IMR-90 (cell line): ENCODE results near the gene STT3A. TPM values are rescaled to one million over a fixed set of nuclear protein-coding genes. Genes with fewer than 3 reads are reported as not detected.
A peak's percentile ranks its signal among the peaks of the same experiment; 100 is the strongest.

ENCODE experiments used
- ATAC-seq: fragments of 200-7000 bp; cut with Tn5 transposase; 2 replicates; pipeline ENCODE4 v1.9.1; 2020; ENCODE audit warnings: low read depth, mild to moderate bottlenecking, moderate library complexity
- BruUV-seq: library from RNA; stranded (reverse); fragments of 400-500 nt; replicated peaks from 2 replicates; lab custom pipeline; 2021; lab: Mats Ljungman, UMichigan
- CTCF ChIA-PET: fragments of 300-600 bp; formaldehyde crosslinking; extraction: SDS; loops from one replicate; lab custom pipeline; 2021; ENCODE audit warnings: antibody characterized with exemption; lab: Yijun Ruan, JAX
- POLR2A ChIA-PET: fragments of 300-600 bp; sonication (Branson Sonifier 250); formaldehyde crosslinking; loops from one replicate; lab custom pipeline; 2022; ENCODE audit warnings: antibody characterized with exemption; ENCODE audit not compliant: unreplicated experiment; lab: Charles Lee
- DNase-seq: peaks from one replicate; pipeline ENCODE4 v3.0.0; 2013
- H2AFZ ChIP-seq: replicated peaks from 2 replicates; pipeline ENCODE3; 2013; ENCODE audit warnings: low read length, mild to moderate bottlenecking; ENCODE audit not compliant: poor library complexity
- H2AK5ac ChIP-seq: 2 replicates; pipeline ENCODE4 v1.6.1; 2013; ENCODE audit warnings: low read depth, low read length, inconsistent platforms
- H2AK9ac ChIP-seq: replicated peaks from 2 replicates; pipeline ENCODE3; 2013; ENCODE audit warnings: mild to moderate bottlenecking, low read depth, low read length, moderate library complexity; ENCODE audit not compliant: poor library complexity
- H2BK120ac ChIP-seq: 2 replicates; pipeline ENCODE4 v1.6.1; 2013; ENCODE audit warnings: low read depth, low read length, inconsistent platforms
- H2BK15ac ChIP-seq: 3 replicates; pipeline ENCODE4 v1.6.1; 2013; ENCODE audit warnings: low read depth, low read length, inconsistent platforms
- H2BK20ac ChIP-seq: 2 replicates; pipeline ENCODE4 v1.6.1; 2013; ENCODE audit warnings: low read depth, mild to moderate bottlenecking, inconsistent platforms, low read length, moderate library complexity
- H2BK5ac ChIP-seq: 2 replicates; pipeline ENCODE4 v1.6.1; 2013; ENCODE audit warnings: mild to moderate bottlenecking, low read depth, low read length, inconsistent platforms; ENCODE audit not compliant: poor library complexity, severe bottlenecking
- H3K14ac ChIP-seq: replicated peaks from 2 replicates; pipeline ENCODE4 v1.6.1; 2013; ENCODE audit warnings: low read depth, low read length, inconsistent platforms
- H3K18ac ChIP-seq: 2 replicates; pipeline ENCODE4 v1.6.1; 2013; ENCODE audit warnings: low read depth, low read length, control low read depth
- H3K23ac ChIP-seq: 2 replicates; pipeline ENCODE4 v1.6.1; 2013; ENCODE audit warnings: low read depth, low read length, inconsistent platforms
- H3K27ac ChIP-seq: 2 replicates; pipeline ENCODE4 v1.5.1; 2013; ENCODE audit warnings: mild to moderate bottlenecking, control low read depth, low read length; ENCODE audit not compliant: insufficient read depth
- H3K27me3 ChIP-seq: 2 replicates; pipeline ENCODE4 v1.6.1; 2013; ENCODE audit warnings: low read length; ENCODE audit not compliant: control insufficient read depth, insufficient read depth
- H3K36me3 ChIP-seq: 2 replicates; pipeline ENCODE4 v1.6.1; 2013; ENCODE audit warnings: low read length, mixed read lengths; ENCODE audit not compliant: control insufficient read depth, insufficient read depth
- H3K4ac ChIP-seq: 2 replicates; pipeline ENCODE4 v1.6.1; 2013; ENCODE audit warnings: low read depth, low read length, inconsistent platforms
- H3K4me1 ChIP-seq: 2 replicates; pipeline ENCODE4 v1.6.1; 2013; ENCODE audit warnings: low read length, mixed read lengths; ENCODE audit not compliant: control insufficient read depth, insufficient read depth
- H3K4me2 ChIP-seq: 2 replicates; pipeline ENCODE4 v1.6.1; 2013; ENCODE audit warnings: low read depth, mild to moderate bottlenecking, control low read depth, low read length, moderate library complexity
- H3K4me3 ChIP-seq: 2 replicates; pipeline ENCODE4 v1.5.1; 2013; ENCODE audit warnings: low read depth, mild to moderate bottlenecking, control low read depth, low read length, moderate library complexity; ENCODE audit not compliant: insufficient read depth
- H3K56ac ChIP-seq: 2 replicates; pipeline ENCODE4 v1.6.1; 2013; ENCODE audit warnings: low read length, inconsistent platforms; ENCODE audit not compliant: insufficient read depth; ENCODE audit errors: extremely low read depth
- H3K79me1 ChIP-seq, 2 experiments: 2 replicates each; pipeline ENCODE4 v1.6.1; 2013; ENCODE audit warnings: low read length in 2 of 2, inconsistent platforms in 1 of 2, low read depth in 1 of 2
- H3K9ac ChIP-seq: 2 replicates; pipeline ENCODE4 v1.6.1; 2013; ENCODE audit warnings: low read depth, low read length, control low read depth
- H3K9me1 ChIP-seq: 2 replicates; pipeline ENCODE4 v1.6.1; 2013; ENCODE audit warnings: low read length, inconsistent platforms; ENCODE audit not compliant: insufficient read depth
- H3K9me3 ChIP-seq: 2 replicates; pipeline ENCODE4 v1.6.1; 2013; ENCODE audit warnings: low read length; ENCODE audit not compliant: control insufficient read depth, insufficient read depth
- H4K20me1 ChIP-seq: 2 replicates; pipeline ENCODE4 v1.6.1; 2013; ENCODE audit warnings: low read length, inconsistent platforms; ENCODE audit not compliant: insufficient read depth
- H4K5ac ChIP-seq: 2 replicates; pipeline ENCODE4 v1.6.1; 2013; ENCODE audit warnings: mild to moderate bottlenecking, low read depth, low read length, control low read depth
- H4K8ac ChIP-seq, 2 experiments: 2 replicates each; pipeline ENCODE4 v1.6.1; 2013; ENCODE audit warnings: low read depth in 2 of 2, low read length in 2 of 2, control low read depth in 1 of 2, inconsistent platforms in 1 of 2
- H4K91ac ChIP-seq: 2 replicates; pipeline ENCODE4 v1.6.1; 2013; ENCODE audit warnings: low read depth, low read length, inconsistent platforms; ENCODE audit not compliant: insufficient read depth
- BHLHE40 ChIP-seq: fragments of 150-350 bp; IDR thresholded peaks from 2 replicates; pipeline ENCODE4 v1.6.1; 2016; ENCODE audit warnings: mild to moderate bottlenecking, low read depth, low read length
- CHD1 ChIP-seq: IDR thresholded peaks from 2 replicates; pipeline ENCODE4 v1.6.1; 2012; ENCODE audit warnings: low read depth, low read length, improper control_type of control experiment
- CTCF ChIP-seq: conservative IDR thresholded peaks from 2 replicates; pipeline ENCODE4 v1.5.1; 2012; ENCODE audit warnings: mild to moderate bottlenecking, low read depth, low read length, improper control_type of control experiment
- FOS ChIP-seq: fragments of 150-350 bp; IDR thresholded peaks from 2 replicates; pipeline ENCODE4 v1.6.1; 2016; ENCODE audit warnings: low read depth, low read length
- MAFK ChIP-seq: IDR thresholded peaks from 2 replicates; pipeline ENCODE4 v1.6.1; 2012; ENCODE audit warnings: low read depth, low read length, improper control_type of control experiment
- MAZ ChIP-seq: IDR thresholded peaks from 2 replicates; pipeline ENCODE4 v1.6.1; 2012; ENCODE audit warnings: low read depth, mild to moderate bottlenecking, low read length, improper control_type of control experiment, moderate library complexity, borderline replicate concordance
- MXI1 ChIP-seq: IDR thresholded peaks from 2 replicates; pipeline ENCODE4 v1.6.1; 2012; ENCODE audit warnings: low read depth, mild to moderate bottlenecking, low read length, moderate library complexity, borderline replicate concordance
- NFE2L2 ChIP-seq: fragments of 150-350 bp; IDR thresholded peaks from 2 replicates; pipeline ENCODE4 v1.6.1; 2016; ENCODE audit warnings: low read depth, mild to moderate bottlenecking, low read length
- POLR2A ChIP-seq: IDR thresholded peaks from 2 replicates; pipeline ENCODE4 v1.6.1; 2012; ENCODE audit warnings: mild to moderate bottlenecking, low read depth, low read length
- RAD21 ChIP-seq: IDR thresholded peaks from 2 replicates; pipeline ENCODE4 v1.6.1; 2012; ENCODE audit warnings: low read length, improper control_type of control experiment
- RCOR1 ChIP-seq: IDR thresholded peaks from 2 replicates; pipeline ENCODE4 v1.6.1; 2012; ENCODE audit warnings: mild to moderate bottlenecking, low read length, improper control_type of control experiment; ENCODE audit not compliant: insufficient replicate concordance
- SMC3 ChIP-seq: fragments of 150-350 bp; IDR thresholded peaks from 2 replicates; pipeline ENCODE4 v1.6.1; 2016; ENCODE audit warnings: low read depth, mild to moderate bottlenecking, antibody characterized with exemption, low read length, moderate library complexity
- WGBS, 2 experiments: methylation state at CpG; one replicate each; pipeline versions ENCODE4 v1.1.5 to v1.1.7; 2013; ENCODE audit warnings: missing lambda C conversion rate in 2 of 2; ENCODE audit not compliant: insufficient read length in 1 of 2; ENCODE audit errors: extremely low coverage in 2 of 2; 5-methylcytosine and 5-hydroxymethylcytosine counted together
- dilution Hi-C: fragments of 300-500 bp; cut with HindIII; formaldehyde crosslinking; loops from one replicate; pipeline ENCODE4 v1.14.3; 2018; ENCODE audit warnings: low sequenced_read_pairs; ENCODE audit not compliant: unreplicated experiment
- in situ Hi-C: fragments of 300-500 bp; cut with MboI; formaldehyde crosslinking; loops from 3 replicates; pipeline ENCODE4 v1.14.3; 2019; ENCODE audit warnings: low sequenced_read_pairs, inconsistent platforms, mixed read lengths
- intact Hi-C: fragments of 100-400 bp; cut with micrococcal nuclease; formaldehyde crosslinking; loops from 2 replicates; pipeline ENCODE4 v1.10.0; 2022
- polyA plus RNA-seq, 3 experiments: library from polyadenylated mRNA; depleted of rRNA; stranded (reverse); fragments of >200 nt; gene quantifications; 2 replicates each; pipeline ENCODE4 v1.2.3, GENCODE V29; 2012; ENCODE audit warnings: low replicate concordance in 1 of 3
- total RNA-seq: library from RNA; depleted of rRNA; stranded (reverse); fragments of >200 nt; gene quantifications from 2 replicates; pipeline ENCODE4 v1.2.3, GENCODE V29; 2012
- TF ChIP-seq, protein P1 (sequence below): fragments of 150-350 bp; IDR thresholded peaks from 2 replicates; pipeline ENCODE4 v1.6.1; 2016; ENCODE audit warnings: low read depth, mild to moderate bottlenecking, low read length, moderate library complexity, borderline replicate concordance

Gene STT3A
- total and polyA plus RNA-seq, 2 of the 4 experiments (the other 2 are of a cell fraction), result 180 to 387 TPM

DNA sequence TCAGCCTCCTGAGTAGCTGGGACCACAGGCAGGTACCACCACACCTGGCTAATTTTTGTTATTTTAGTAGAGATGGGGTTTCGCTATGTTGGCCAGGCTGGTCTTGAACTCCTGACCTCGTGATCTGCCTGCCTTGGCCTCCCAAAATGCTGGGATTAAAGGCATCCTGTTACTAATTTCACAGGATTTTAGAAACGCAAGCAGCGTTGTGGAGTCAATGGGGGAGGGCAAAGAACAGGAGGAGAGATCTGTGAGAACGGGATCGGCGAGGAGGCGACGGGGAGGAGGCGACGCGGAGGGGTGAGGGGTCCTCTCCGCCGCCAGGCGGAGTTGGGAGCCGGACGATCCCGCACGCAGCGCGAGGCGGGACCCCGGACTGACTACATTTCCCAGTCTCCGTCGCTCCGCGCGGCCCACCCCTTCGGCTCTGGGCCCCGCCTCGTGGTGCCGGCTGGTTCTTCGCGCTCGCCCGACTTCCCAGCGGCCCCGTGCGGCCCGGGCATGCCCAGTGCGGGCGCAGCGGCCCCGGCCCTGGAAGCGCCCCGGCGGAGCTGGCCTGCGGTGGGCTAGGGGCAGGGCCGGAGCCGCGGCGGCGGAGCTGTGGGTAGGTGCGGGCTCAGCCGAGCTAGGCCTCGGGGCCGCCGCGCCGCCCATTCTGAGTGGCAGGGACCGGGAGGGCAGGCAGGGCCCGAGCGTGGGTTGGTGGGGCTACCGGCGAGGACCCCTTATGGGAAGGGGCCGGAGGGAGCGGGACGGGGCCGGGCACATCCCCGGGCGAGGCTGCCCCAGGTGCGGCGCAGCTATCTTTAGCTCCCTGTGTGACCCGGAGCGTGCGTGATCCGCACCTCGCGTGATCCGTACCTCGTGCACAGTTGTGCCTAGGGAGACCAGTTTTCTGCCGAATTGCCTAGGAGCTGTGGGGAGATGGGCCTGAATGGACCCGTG is 23.4 kb upstream of the STT3A start, which contains the start of gene EI24:
TSS of gene EI24 (plus strand) at position 508 of the 945 bp plus-strand sequence. CDS start 3,051 bp downstream, outside the sequence.
- H4K5ac ChIP-seq, result peak within 1 kb of the TSS; percentile 92
- peak within 1 kb of the TSS; percentile 95 for H3K4ac ChIP-seq
- peak within 1 kb of the TSS; percentile 76 for H3K27ac ChIP-seq
- H3K23ac ChIP-seq, result peak within 1 kb of the TSS; percentile 93
- H2BK20ac ChIP-seq, result no peak within 1 kb of the TSS
- peak; percentile 98 for ATAC-seq
- in situ Hi-C loops (no loop called here), dilution Hi-C loops (no loop called here), intact Hi-C loops (loop anchor here (1.0 to 10.0 kb wide), 4 partner anchors 52 to 604 kb away; no protein-coding TSS in a partner anchor)
- ChIA-PET POLR2A (interaction anchor here (1.0 kb wide), 2 partner anchors 13 to 23 kb away, joined by 3 to 6 read pairs; no protein-coding TSS in a partner anchor), CTCF (interaction anchor here (0.6 to 1.0 kb wide), 2 partner anchors 13 to 56 kb away, joined by 3 read pairs; no protein-coding TSS in a partner anchor)
- H2BK15ac ChIP-seq, result peak within 1 kb of the TSS; percentile 88; the same call in 1 of the 3 replicates
- BruUV-seq, result no TSS peak
- peaks cover 5% of the 10 kb centered on the region for H3K9me1 ChIP-seq
- H3K9me3 ChIP-seq, result no peaks in the 10 kb centered on the region
- H3K4me3 ChIP-seq, result peak within 1 kb of the TSS; percentile 99
- peak within 1 kb of the TSS; percentile 99 for H3K4me2 ChIP-seq
- H3K4me1 ChIP-seq, result peaks cover 12% of the 10 kb centered on the region
- peaks cover 15 to 22% of the 10 kb centered on the region in 2 experiments for H3K79me1 ChIP-seq
- H3K56ac ChIP-seq, result peak within 1 kb of the TSS; percentile 73
- peak within 1 kb of the TSS; percentile 42; the same call in 1 of the 2 replicates for H2BK120ac ChIP-seq
- H3K27me3 ChIP-seq, result no peaks in the 10 kb centered on the region; the same call in 1 of the 2 replicates
- H4K91ac ChIP-seq, result peak within 1 kb of the TSS; percentile 77
- H2AK9ac ChIP-seq, result peak within 1 kb of the TSS; percentile 91
- peak within 1 kb of the TSS; percentile 96 for H3K14ac ChIP-seq
- H2BK5ac ChIP-seq, result peak within 1 kb of the TSS; percentile 88
- H3K36me3 ChIP-seq, result peaks cover 4% of the 10 kb centered on the region; the same call in 1 of the 2 replicates
- 0% methylated on average over 40 of the region's 83 CpGs; no CpG with 5 or more reads in 1 of the 2 experiments for WGBS, 2 experiments
- H2AFZ ChIP-seq, result peak within 1 kb of the TSS; percentile 97
- no peaks in the 10 kb centered on the region for H4K20me1 ChIP-seq
- H2AK5ac ChIP-seq, result peak within 1 kb of the TSS; percentile 75
- H3K9ac ChIP-seq, result peak within 1 kb of the TSS; percentile 98
- H3K18ac ChIP-seq, result peak within 1 kb of the TSS; percentile 79
- H4K8ac ChIP-seq, result peak within 1 kb of the TSS; percentile 83 to 97
- peak; percentile 90 for DNase-seq
- TF ChIP-seq, protein P1, sequence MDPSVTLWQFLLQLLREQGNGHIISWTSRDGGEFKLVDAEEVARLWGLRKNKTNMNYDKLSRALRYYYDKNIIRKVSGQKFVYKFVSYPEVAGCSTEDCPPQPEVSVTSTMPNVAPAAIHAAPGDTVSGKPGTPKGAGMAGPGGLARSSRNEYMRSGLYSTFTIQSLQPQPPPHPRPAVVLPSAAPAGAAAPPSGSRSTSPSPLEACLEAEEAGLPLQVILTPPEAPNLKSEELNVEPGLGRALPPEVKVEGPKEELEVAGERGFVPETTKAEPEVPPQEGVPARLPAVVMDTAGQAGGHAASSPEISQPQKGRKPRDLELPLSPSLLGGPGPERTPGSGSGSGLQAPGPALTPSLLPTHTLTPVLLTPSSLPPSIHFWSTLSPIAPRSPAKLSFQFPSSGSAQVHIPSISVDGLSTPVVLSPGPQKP, result no peak
- no peak for TF ChIP-seq RCOR1
- no peak for TF ChIP-seq MAFK
- TF ChIP-seq NFE2L2, result no peak
- TF ChIP-seq CHD1, result 0 out of 2 replicates have a peak, but pooled peaks have one; percentile 62
- peak; percentile 48 for TF ChIP-seq RAD21
- peak; percentile 61; the same call in 1 of the 2 replicates for TF ChIP-seq BHLHE40
- peak; percentile 70 for TF ChIP-seq CTCF
- TF ChIP-seq MXI1, result peak; percentile 89; the same call in 1 of the 2 replicates
- peak; percentile 71 for TF ChIP-seq POLR2A
- no peak for TF ChIP-seq FOS
- TF ChIP-seq MAZ, result peak; percentile 72
- TF ChIP-seq SMC3, result peak; percentile 54
